K562 (cell line): Measurements from ENCODE around the gene COQ5. TPM values are rescaled to one million over a fixed set of nuclear protein-coding genes. Genes with fewer than 3 reads are reported as not detected.

Experiments used
- ATF4 ChIP-seq: fragments of 450-650 bp; formaldehyde crosslinking; IDR thresholded peaks from 2 replicates; pipeline ENCODE4 v1.4.0; 2022; ENCODE audit warnings: mild to moderate bottlenecking, moderate library complexity
- CBFB ChIP-seq: sonication (generic); formaldehyde crosslinking; IDR thresholded peaks from 2 replicates; pipeline ENCODE4 v1.4.0; 2020; ENCODE audit warnings: mild to moderate bottlenecking, missing genetic modification reagents
- CBX5 ChIP-seq: IDR thresholded peaks from 2 replicates; pipeline ENCODE4 v1.6.1; 2014; ENCODE audit warnings: low read depth, borderline replicate concordance
- CREBBP ChIP-seq: IDR thresholded peaks from one replicate; pipeline ENCODE4 v1.6.1; 2012; ENCODE audit warnings: low read depth, mild to moderate bottlenecking, control low read depth, inconsistent platforms, low read length
- DPF2 ChIP-seq: fragments of 450-650 bp; IDR thresholded peaks from 2 replicates; pipeline ENCODE4 v1.6.1; 2016
- FOXJ2 ChIP-seq: fragments of 200-800 bp; sonication (Bioruptor generic); IDR thresholded peaks from 2 replicates; pipeline ENCODE4 v1.6.1; 2016; ENCODE audit warnings: missing genetic modification characterization, missing compliant biosample characterization
- HDGF ChIP-seq: fragments of 450-650 bp; IDR thresholded peaks from 2 replicates; pipeline ENCODE4 v1.6.1; 2016
- HNRNPL ChIP-seq: fragments of 200-400 bp; formaldehyde crosslinking; IDR thresholded peaks from 2 replicates; pipeline ENCODE4 v1.6.1; 2017; ENCODE audit warnings: low read depth, mild to moderate bottlenecking, low read length
- KLF6 ChIP-seq: fragments of 250-450 bp; sonication (Bioruptor Pico); IDR thresholded peaks from 2 replicates; pipeline ENCODE4 v1.4.0; 2020; ENCODE audit warnings: mild to moderate bottlenecking, moderate library complexity, borderline replicate concordance
- MAX ChIP-seq: sonication (generic); formaldehyde crosslinking; IDR thresholded peaks from 2 replicates; pipeline ENCODE4 v1.9.0; 2022; ENCODE audit warnings: mild to moderate bottlenecking, missing genetic modification reagents
- MNT ChIP-seq, 2 experiments: fragments of 450-650 bp; conservative IDR thresholded peaks; 2 replicates each; pipeline ENCODE4 v1.6.1; 2017; ENCODE audit warnings: mild to moderate bottlenecking in 2 of 2, moderate library complexity in 2 of 2
- MYNN ChIP-seq, 2 experiments: sonication (generic); formaldehyde crosslinking in 1 of 2; IDR thresholded peaks; 2 replicates each; pipeline versions ENCODE4 v1.5.0 to v1.6.1; 2016 to 2020; ENCODE audit warnings: antibody characterized with exemption in 1 of 2, missing genetic modification reagents in 1 of 2
- NCOA2 ChIP-seq, 2 experiments: fragments of 450-650 bp; IDR thresholded peaks; 2 replicates each; pipeline ENCODE4 v1.6.1; 2018; ENCODE audit warnings: mild to moderate bottlenecking in 2 of 2, moderate library complexity in 1 of 2; ENCODE audit not compliant: partially characterized antibody in 2 of 2
- PCBP2 ChIP-seq: fragments of 200-400 bp; formaldehyde crosslinking; IDR thresholded peaks from 2 replicates; pipeline ENCODE4 v1.6.1; 2018; ENCODE audit warnings: low read length, low read depth, mild to moderate bottlenecking, moderate library complexity; ENCODE audit not compliant: poor library complexity, severe bottlenecking
- TAF15 ChIP-seq: fragments of 200-400 bp; formaldehyde crosslinking; IDR thresholded peaks from 2 replicates; pipeline ENCODE4 v1.6.1; 2017; ENCODE audit warnings: mild to moderate bottlenecking, low read depth, low read length, moderate library complexity
- TRIM28 ChIP-seq: fragments of 450-650 bp; IDR thresholded peaks from 2 replicates; pipeline ENCODE4 v1.6.1; 2017
- U2AF1 ChIP-seq: fragments of 200-400 bp; formaldehyde crosslinking; optimal IDR thresholded peaks from 2 replicates; pipeline ENCODE3; 2017; ENCODE audit warnings: mild to moderate bottlenecking, low read depth, low read length, moderate library complexity
- ZBTB49 ChIP-seq: sonication (generic); formaldehyde crosslinking; IDR thresholded peaks from 2 replicates; pipeline ENCODE4 v1.8.0; 2022; ENCODE audit warnings: missing genetic modification reagents, mild to moderate bottlenecking, borderline replicate concordance
- ZC3H4 ChIP-seq: sonication (generic); formaldehyde crosslinking; IDR thresholded peaks from 2 replicates; pipeline ENCODE4 v1.9.0; 2021; ENCODE audit warnings: missing genetic modification reagents, borderline replicate concordance
- ZKSCAN8 ChIP-seq: fragments of 200-800 bp; sonication (Bioruptor generic); IDR thresholded peaks from 2 replicates; pipeline ENCODE4 v1.6.1; 2016; ENCODE audit warnings: missing genetic modification characterization, missing compliant biosample characterization
- ZNF212 ChIP-seq: fragments of 450-650 bp; formaldehyde crosslinking; IDR thresholded peaks from 2 replicates; pipeline ENCODE4 v1.4.0; 2020; ENCODE audit warnings: mild to moderate bottlenecking
- ZNF224 ChIP-seq: sonication (generic); formaldehyde crosslinking; IDR thresholded peaks from 2 replicates; pipeline ENCODE4 v1.8.0; 2022; ENCODE audit warnings: mild to moderate bottlenecking, missing genetic modification reagents
- ZNF444 ChIP-seq: fragments of 250-450 bp; sonication (Bioruptor Pico); IDR thresholded peaks from 2 replicates; pipeline ENCODE4 v1.4.0; 2020; ENCODE audit warnings: mild to moderate bottlenecking, moderate library complexity
- ZNF699 ChIP-seq: fragments of 250-450 bp; sonication (Bioruptor Pico); IDR thresholded peaks from 2 replicates; pipeline ENCODE4 v1.8.0; 2021; ENCODE audit warnings: mild to moderate bottlenecking, moderate library complexity; ENCODE audit not compliant: insufficient replicate concordance
- ZNF707 ChIP-seq: fragments of 250-450 bp; sonication (Bioruptor Pico); conservative IDR thresholded peaks from 2 replicates; pipeline ENCODE4 v1.8.0; 2022; ENCODE audit warnings: inconsistent platforms, mild to moderate bottlenecking, moderate library complexity
- polyA plus RNA-seq, 8 experiments: library from polyadenylated mRNA; depleted of rRNA in 4 of 8; stranded (reverse) in 5 of 8; unstranded in 3 of 8; fragments of >200 nt; fragmentation: Nextera tagmentation in 2 of 8; fragmentation: Illumina TruSeq in 1 of 8; extraction: Ambion mirVana in 2 of 8; extraction: Trizol in 1 of 8; gene quantifications; 2 replicates each; pipeline versions ENCODE4 v1.2.1 to v1.2.3, GENCODE V29; 2011 to 2014; ENCODE audit warnings: inconsistent platforms in 1 of 8, missing spikeins in 1 of 8
- total RNA-seq, 7 experiments: library from RNA; depleted of rRNA in 6 of 7; stranded (reverse); fragments of >200 nt in 6 of 7; fragmentation: Illumina TruSeq in 2 of 7; extraction: Trizol in 2 of 7; gene quantifications; 2 replicates each; pipeline versions ENCODE4 v1.2.1 to v1.2.3, GENCODE V29; 2011 to 2021; ENCODE audit warnings: low replicate concordance in 1 of 7

The COQ5 gene
- total and polyA plus RNA-seq, 9 of the 15 experiments (the other 6 are each of a cell fraction or from before 2014, with no cell fraction given) = 19.2 to 59.7 (median 30.4) TPM

- TF ChIP-seq MYNN (IDR thresholded peaks at IDR 0.05) (no peak), MYNN (CRISPR knock-in tag; IDR thresholded peaks at IDR 0.05) (no peak), ZNF224 (CRISPR knock-in tag) (no peak), NCOA2 (IDR thresholded peaks at IDR 0.05; ENCODE audit: partially characterized antibody in 2 of 2) (no peak), ZNF699 (no peak), HDGF (no peak), CBX5 (no peak), FOXJ2 (no peak), ZC3H4 (CRISPR knock-in tag) (no peak; the same call in 1 of the 2 replicates), CBFB (CRISPR knock-in tag) (no peak), ZNF212 (CRISPR knock-in tag) (no peak), HNRNPL (peak; percentile 60; the same call in 1 of the 2 replicates), CREBBP (no peak), ZBTB49 (CRISPR knock-in tag) (0 out of 2 replicates have a peak, but pooled peaks have one; percentile 43), KLF6 (no peak), U2AF1 (peak; percentile 70), MNT (conservative IDR thresholded peaks at IDR 0.05) (peak; percentile 56 to 68; a peak in 3 of 4 replicates), ZNF444 (CRISPR knock-in tag) (no peak), TAF15 (no peak), TRIM28 (no peak), ATF4 (CRISPR knock-in tag) (0 out of 2 replicates have a peak, but pooled peaks have one; percentile 12), PCBP2 (no peak), ZNF707 (CRISPR knock-in tag) (no peak), MAX (CRISPR knock-in tag) (peak; percentile 68), DPF2 (peak; percentile 20; the same call in 1 of the 2 replicates), ZKSCAN8 (no peak)
These were observed 59.4 kb downstream of the COQ5 start, which contains the start of gene SRSF9 (continued) for GRCh38 chr12:120469450-120470149.
